Raji (cell line): ENCODE measurements around the gene INPP5D.

Source experiments
- POLR2A ChIP-seq: IDR thresholded peaks from 2 replicates; pipeline ENCODE4 v1.6.1; 2011; ENCODE audit warnings: low read depth, low read length, control low read depth; ENCODE audit not compliant: insufficient read depth

The INPP5D gene

DNA sequence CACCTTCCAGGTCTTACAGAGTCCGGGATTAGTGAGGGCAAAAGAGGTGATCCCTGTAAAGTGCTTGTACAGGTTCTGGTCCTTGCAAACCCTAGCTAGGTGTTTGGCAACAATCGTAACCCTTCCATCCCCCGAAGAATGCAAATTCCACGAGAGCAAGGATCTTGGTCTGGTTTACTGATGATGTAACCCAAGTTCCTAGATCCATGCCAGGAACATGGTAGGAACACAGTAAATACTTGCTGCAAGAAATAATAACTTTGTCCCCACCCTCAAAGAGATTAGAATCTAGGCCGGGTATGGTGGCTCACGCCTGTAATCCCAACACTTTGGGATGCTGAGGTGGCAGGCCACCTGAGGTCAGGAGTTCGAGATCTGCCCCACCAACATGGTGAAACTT, 34.4 kb upstream of the INPP5D start:
- TF ChIP-seq POLR2A: no peak

DNA sequence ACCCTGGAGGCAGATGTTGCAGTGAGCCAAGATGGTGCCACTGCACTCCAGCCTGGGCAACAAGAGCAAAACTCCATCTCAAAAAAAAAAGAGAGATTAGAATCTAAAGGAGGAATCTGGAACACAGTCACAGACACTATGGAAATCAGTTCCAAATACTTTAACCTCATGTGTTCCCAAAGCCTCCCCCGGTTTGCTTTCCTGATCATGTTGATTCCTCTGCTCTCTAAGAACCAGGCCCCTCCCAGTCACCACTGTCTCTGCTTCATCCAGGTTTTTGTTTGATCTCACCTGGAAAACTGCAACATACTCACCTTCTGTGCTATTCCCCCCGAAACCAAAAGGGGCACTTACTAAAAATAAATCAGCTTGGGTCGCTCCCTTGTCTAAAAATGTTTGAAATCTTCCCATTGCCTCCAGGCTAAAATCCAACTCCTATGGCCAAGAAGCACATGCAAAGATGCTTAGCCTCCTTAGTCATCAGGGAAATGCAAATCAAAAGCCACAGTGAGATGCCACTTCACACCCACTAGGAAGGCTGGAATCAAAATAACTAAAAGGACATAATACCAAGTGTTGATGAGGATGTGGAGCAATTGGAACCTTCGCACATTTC, 33.8 kb upstream of the INPP5D start:
- no peak for TF ChIP-seq POLR2A

DNA sequence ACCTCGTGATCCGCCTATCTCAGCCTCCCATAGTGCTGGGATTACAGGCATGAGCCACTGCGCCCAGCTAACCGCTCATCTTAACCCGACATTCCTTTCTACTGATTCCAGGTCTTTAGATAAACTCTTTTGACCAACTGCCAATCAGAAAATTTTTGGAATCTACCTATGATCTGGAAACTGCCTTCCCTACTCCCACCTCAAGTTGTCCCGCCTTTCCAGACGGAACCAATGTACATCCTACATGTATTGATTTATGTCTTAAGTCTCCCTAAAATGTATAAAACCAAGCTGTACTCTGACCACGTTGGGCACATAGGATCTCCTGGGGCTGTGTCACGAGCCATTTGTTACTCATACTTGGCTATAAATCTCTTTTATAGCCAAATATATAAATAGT, 30.8 kb upstream of the INPP5D start:
- no peak for TF ChIP-seq POLR2A

- TF ChIP-seq POLR2A: no peak
These were observed 28.3 kb upstream of the INPP5D start for GRCh38 chr2:233031556-233032500.

DNA sequence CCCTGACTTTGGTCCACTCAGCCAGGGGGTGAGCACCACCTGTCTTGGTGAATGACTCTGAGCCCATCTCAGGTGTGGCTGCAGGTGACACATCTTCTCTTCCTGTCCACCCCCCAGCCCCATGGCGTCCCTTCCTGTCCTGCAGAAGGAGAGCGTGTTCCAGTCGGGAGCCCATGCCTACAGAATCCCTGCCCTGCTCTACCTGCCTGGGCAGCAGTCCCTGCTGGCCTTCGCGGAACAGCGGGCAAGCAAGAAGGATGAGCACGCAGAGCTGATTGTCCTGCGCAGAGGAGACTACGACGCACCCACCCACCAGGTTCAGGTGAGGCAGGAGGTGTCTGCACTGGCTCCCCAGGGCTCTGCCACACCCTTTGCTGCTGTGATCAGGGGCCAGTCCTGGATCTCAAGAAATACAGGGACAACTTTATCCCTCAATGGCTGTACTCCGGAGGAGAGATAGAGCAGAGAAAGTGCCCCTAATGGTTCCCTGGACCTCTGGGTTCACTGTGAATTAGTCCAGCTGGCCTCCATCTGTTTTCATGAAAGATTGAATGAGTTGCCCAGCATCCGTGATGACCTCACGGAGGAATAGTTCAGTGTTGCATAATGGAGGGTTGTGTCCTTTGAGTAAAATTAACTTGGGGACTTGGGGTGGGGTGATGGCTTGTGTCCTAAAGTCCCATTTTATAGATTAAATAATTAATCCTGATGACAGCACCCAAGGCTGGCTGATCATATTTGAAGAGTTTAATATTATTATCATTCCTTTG, 27.4 kb upstream of the INPP5D start, which contains the start of gene NEU2:
NEU2 (plus strand) TSS at position 122 of the 770 bp plus-strand sequence; CDS start at position 122, 0 bp downstream.
- no peak for TF ChIP-seq POLR2A

DNA sequence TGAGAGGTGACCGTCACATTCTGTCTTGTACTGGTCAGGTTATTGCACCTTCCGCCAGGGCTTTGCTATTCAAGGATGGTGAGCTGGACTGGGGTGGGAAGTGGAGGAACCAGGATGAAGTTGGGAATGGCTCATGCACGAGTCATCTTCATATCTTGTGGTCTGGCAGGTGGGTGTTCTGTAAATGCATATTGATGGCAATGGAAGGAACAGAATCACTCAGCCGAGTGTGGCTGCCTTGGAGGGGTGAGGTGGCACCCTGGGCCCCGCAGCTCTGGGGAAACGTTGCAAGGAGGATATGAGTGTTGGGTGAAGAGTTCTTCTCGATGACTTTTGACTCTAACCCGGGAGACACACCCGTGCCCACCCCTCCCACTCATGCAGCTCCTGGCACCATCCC, 26.5 kb upstream of the INPP5D start:
- no peak for TF ChIP-seq POLR2A

GRCh38 chr2:233034091-233034882, 25.9 kb upstream of the INPP5D start:
- TF ChIP-seq POLR2A: no peak

- no peak for TF ChIP-seq POLR2A
These were observed 24.5 kb upstream of the INPP5D start for GRCh38 chr2:233035426-233036161.

GRCh38 chr2:233036162-233036838, 23.8 kb upstream of the INPP5D start:
- no peak for TF ChIP-seq POLR2A

- no peak for TF ChIP-seq POLR2A
These were observed 23.1 kb upstream of the INPP5D start for GRCh38 chr2:233037078-233037477.

GRCh38 chr2:233039212-233039845, 20.8 kb upstream of the INPP5D start:
- no peak for TF ChIP-seq POLR2A

GRCh38 chr2:233039846-233040530, 20.2 kb upstream of the INPP5D start:
- TF ChIP-seq POLR2A: no peak
